Fibroblast of the conjunctiva (primary cell): ENCODE measurements around the gene TRAM2.
A peak's percentile ranks its signal among the peaks of the same experiment; 100 is the strongest.

Experiments
- DNase-seq: peaks from one replicate; pipeline ENCODE4 v3.0.0-alpha.2; 2010; ENCODE audit warnings: low read depth

TRAM2 gene

DNA sequence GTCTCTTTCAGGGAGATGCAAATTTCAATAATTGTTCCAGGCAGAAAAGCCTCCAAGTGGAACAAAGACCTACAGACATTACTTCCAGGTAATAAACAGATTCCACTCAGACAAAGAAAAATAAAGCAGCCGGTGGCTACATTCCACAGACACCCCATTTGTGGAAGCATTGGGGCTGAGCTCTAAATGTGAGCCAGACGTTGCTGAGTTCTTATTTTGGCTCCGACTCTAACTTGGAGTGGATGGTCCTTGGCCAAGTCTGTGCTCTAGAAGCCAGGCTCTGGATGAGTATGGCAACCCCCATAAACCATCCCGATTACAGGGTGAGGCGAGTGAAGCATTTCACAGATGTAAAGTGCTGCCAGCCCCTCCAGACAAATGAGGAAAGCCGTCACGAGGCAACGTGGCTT lies 6.6 kb downstream of the TRAM2 start:
- DNase-seq, result no peak

DNA sequence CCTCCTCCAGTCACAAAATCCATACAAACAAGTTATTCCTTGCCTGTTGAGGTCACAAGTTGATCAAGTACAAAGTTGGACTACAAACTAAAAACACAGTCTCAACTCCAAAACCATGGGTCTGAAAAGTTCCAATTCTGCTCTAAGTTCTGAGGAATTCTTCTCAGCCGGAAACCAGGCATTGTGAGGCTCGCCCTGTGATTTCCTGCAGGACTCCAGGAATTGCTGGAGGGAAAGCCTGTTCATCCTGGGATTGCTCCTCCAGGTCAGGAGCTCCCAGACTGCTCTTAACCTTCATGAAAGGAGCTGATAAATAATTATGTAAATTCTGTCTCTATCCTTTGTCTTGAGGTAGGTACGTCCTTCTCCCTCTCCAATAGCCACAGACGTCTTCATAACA lies 8.5 kb downstream of the TRAM2 start:
- no peak for DNase-seq

DNA sequence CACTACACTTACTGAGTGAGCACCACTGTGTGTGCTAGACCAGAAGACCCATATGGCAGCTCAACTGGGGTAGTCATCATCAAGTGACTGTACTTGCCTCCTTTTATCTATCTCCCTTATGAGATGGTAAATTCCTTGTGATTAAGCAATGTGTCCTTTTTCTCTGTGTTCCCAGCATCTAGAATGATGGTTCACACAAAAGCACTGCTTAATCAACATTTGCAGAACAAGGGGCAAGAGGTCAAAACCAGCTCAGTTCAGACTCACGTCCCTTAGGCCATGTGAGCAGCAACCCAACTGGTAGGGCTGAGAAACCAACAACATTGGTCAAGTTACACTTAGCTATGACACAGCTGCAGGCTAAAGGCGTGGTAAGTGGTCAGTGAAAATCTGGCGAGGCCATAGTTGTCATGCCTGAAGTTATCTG lies 10.0 kb downstream of the TRAM2 start:
- peak; percentile 48 for DNase-seq

DNA sequence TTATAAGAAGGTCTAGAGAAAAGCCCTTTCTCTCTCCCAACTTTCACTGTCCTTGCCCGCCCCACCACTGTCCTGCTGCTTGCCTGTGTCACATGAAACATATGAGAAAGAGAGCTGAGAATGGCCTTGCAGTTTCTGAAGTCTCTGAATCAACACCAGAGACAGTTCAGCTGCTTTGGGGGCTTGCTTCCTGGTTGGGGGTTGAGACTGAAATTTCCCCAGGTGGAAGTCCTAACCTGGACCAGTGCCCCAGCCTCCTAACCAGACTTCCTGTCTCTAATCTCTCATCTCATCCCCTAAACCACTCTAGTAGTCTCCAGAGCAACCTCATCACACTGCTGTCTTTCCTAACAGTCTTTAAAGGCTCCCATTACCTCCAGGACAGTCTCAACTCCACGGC lies 10.7 kb downstream of the TRAM2 start:
- DNase-seq, result no peak

DNA sequence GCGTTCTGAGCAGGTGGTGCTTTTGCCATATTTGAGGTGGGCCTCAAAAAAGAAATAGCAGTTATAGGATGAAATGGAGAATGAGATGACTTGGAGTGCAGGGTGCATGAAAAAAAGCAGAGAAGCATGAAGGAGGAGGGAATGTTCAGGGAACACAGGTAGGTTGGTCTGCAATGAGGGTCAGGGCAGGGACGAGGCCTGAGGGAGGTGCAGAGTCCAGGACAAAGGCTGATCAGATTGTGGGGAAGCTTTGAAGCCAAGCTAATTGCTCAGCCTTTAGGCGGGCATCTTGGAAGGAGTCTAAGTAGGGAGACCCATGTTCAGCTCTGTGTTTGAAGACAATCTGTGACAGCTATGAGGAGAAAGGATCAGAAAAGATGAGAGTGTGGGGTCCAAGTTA lies 12.0 kb downstream of the TRAM2 start:
- no peak for DNase-seq

DNA sequence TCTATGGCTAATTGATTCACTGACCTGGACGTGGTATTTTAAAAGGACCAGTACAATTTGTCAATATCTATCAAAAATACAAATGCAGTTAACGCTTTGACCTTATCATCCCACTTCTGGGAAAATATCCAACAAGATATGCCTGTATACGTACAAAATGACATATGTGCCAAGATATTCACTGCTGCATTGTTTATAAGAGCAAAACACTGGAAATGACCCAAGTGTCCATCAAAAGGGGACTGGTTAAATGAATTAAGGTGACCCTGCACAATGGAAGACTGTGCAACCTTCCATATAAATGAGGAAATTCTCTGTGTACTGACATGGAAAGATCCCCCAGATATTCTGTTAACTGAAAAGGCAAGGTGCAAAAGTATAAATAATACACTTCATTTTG lies 13.9 kb downstream of the TRAM2 start:
- no peak for DNase-seq

DNA sequence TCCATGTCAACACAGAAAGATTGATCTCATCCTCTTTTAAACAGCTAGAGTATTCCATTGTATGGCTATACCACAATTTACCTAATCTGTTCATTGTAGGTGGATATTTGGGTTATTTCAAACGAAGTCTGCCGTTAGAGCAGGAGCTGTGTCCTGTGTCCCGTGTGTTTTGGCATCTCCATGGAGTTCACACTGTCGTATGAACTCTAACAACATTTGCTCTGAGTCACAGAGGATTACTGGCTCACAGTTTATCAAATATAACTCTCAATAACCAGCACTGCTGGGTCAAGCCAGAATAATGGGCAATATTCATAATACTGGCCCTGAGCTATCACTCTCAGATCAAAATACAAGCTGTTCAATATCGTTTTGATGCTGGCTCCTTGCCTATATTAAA lies 16.4 kb downstream of the TRAM2 start:
- no peak for DNase-seq

DNA sequence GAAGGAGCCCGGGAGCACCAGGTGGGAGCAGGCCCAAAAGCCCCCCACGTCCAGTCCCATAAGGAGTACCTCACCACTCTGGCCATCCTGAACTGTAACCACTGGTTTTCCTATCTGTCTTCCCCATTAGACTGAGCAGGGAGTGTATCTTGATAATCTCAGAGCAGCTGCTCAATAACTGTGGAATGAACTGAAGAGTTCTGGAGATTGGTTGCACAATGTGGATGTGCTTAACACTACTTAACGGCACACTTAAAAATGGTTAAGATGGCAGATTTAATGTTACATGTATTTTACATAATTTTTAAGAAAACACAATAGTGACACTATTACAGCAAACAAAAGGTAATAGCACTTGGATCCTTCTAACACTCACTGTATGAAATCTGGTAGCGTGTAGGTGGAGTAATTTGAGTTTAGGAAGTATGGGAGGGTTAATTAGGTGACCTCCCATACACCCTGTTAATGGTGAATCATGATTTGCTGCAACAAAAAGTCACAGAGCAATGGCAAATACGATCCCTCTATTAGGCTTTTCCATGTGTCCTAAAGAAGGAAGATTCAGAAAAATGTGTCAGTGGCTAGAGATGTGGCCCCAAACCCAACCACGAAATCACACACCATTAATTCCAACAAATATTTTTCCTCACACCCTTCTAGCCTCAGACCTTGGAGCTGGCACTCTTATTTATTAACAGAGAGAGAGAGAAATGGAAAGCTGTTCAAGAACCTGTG lies 18.4 kb downstream of the TRAM2 start:
- no peak for DNase-seq

DNA sequence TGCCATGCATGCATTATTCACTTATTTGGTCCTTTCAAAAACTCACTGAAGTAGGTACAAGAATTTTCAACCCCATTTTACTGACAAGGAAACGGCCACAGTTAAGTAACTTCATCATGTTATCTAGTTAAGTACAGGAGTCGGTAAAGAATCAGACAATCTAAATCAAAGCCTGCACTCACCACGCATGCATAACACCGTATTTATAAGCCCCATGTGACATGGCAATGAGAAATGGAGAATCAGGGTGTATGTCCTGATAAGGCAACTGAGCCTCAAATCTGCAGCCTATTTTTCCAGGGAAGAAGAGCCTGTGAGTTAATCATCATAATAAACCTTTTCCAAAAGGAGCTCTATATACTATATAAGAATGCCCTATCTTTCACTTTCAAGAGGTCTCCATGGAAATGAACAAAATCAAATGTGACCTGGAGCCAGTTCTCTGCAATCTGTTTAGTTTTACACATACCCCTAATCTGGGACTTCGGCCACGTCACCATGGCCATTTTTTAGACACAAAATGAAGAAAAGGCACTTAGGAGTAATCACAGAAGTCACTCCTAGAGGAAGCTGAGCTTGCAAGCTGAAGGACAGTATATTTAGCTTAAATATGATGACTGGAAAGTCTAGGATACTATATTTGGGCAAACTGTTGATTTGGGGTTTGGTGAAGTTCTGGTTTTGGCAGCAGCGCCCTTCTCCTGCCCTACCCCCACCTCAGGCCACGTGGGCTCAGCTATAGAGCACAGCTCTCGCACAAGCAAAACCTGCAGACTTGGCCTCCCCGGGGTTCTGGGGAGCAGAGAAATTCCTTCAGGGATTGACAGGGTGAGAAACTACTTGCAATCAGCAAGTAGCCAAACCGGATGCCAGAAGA lies 19.2 kb downstream of the TRAM2 start:
- no peak for DNase-seq

DNA sequence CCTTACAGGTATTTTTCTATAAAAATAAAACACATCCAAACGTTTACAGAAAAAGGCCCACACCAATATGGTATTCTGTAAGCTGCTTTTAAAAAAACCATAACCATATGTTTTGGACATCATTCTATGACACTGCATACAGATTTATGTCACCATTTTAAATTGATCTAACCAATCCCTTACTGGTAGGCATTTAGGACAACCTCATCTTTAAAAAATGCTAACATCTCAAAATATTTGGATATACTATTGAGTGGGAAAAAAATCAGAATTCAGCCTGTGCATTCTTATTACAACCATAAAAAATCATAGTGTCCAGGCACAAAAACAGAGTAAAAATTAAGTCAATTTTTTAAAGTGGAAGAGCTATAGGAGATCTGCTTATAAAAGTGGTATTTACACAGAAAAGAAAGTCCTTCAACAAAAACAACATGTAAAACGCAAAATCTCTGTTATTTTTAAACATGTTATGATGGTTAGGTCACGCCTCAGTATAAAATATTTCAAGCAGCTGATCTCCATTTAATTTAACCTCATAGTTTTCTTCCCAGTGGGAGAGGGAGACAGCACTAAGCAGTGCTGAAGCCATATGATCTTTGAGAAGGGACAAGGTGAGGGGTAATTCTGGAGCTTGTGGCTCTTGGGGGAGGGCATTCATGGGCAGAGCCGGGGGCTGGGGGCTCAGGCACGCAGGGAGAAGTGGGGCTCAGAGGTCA lies 21.2 kb downstream of the TRAM2 start:
- DNase-seq, result no peak

DNA sequence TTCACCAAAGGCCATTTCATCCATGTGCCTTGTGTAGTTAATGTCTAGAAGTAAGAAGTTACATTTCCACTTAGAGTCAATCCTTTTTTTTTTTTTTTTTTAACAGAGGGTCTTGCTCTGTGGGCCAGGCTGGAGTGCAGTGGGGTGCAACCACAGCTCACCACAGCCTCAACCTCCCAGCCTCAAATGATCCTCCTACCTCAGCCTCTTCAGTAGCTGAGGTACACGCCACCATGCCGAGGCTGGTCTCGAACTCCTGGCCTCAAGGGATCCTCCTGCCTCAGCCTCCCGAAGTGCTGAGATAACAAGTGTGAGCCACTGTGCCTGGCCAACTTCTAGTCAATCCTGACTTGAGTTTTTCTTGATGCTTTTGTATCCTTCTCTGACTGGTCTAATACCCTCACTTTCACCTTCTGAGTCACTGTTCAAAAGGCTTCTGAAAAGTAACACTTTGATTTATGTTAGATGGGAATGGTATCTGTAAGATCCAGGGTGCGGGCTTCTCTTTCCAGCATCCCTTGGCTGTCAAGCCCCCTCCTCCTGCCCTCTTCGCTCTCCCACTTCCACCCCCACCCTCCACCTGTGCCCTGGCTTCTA lies 22.1 kb downstream of the TRAM2 start:
- DNase-seq, result no peak

DNA sequence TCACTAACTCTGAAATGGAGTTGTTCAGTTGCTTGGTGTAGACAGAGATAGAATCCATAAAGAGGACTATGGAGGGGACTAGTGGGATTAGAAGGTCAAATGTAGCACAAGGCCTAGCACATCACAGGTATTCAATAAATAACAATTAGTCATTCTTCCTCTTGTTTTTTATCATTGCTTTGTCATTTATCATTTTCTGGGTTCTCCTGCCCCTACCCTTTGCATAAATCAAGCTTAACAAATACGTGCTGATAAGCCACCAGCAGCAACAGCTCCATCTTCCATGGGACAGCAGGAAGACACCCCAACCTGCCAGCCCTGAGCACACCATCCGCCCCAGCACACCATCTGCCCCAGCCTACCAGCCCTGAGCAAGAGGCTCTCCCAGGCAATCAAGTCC lies 23.1 kb downstream of the TRAM2 start:
- no peak for DNase-seq

DNA sequence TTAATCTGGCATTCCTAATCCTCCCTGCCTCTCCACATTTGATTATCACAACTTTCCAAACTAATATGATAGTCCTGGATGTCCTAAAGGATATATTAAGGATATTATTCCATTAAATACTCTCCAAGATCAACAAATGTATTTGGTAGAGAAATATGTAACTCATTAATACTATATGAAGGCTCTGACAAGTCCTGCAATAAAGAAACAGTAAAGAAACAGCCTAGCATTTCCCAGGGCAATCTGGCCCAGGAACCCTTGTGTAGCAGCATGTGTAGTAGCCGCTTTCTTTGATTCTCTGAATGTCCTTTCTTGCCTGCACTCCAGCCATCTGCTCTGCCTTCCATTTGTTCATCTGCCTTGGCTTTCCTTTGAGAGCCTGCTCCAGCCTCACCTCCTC lies 23.7 kb downstream of the TRAM2 start:
- DNase-seq, result no peak

DNA sequence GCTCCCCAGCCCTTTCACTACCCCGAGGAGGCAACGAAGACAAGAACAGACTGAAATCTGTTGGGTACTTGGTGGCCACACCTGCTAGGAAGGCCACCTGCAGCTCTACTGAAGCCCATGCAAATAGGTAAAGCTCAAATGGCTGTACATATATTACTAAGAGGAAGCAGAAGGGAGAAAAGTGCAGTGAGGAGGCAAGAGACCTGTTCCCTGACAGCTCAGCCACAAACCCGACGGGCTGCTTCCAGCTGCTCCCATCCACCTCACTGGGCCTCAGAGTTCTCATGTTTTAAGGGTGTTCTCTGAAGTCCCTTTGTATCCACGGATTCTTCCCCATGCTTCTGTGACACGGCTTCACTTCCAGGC lies 24.6 kb downstream of the TRAM2 start:
- no peak for DNase-seq

DNA sequence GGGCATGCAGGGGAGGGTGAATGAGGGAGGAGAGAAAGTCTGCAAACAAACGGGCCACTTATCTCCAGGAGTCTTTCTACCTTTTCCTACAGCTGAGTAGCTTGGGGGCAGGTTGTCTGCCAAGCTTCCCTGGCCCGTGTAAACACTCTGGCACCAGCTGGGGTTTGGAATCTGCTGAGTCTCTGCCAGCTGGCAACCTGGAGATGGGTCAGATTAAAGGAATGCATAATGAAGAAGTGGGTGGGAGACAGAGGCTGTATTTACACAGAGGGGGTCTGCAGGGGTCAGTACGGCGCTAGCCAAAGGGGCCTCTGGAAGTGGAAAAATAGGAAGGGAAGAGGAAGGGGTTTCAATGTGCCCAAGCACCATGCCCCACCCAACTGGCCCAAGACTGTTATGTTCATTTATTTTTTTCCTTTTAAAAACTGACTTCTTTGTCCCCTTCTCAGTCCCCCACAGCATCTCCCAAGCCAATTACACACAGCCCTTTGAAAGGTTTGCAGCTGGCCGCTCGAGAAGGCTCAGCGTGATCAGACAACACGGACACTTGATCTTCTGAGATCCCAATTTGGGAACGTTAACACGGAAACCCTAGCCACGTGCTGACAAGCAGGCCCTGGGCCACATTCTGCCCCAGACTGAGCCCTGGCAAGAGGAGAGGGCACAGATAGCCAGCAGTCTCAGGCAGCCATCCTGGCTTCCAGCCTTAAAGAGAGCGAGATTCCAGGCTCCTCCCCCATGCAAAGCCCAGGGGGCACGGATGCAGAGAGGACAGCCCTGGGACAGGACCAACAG lies 25.2 kb downstream of the TRAM2 start:
- peak; percentile 60 for DNase-seq

DNA sequence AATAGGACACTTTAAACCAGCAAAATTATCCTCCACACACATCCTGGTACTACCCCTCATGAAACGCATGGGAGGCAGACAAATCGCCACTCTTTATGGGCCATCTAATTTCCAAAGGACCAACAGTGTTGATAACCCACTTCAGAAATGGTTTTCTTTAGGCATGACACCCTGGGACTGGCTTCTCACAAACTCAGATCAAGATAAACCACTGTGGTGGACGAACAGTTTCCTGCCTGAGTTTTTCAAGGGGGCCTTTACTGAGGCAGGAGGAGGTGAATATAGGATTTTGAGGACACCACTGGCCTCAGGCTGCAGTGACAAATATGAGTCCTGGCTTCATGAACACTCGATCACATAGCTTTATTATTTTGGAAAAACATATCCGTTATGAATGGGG lies 26.0 kb downstream of the TRAM2 start:
- no peak for DNase-seq

DNA sequence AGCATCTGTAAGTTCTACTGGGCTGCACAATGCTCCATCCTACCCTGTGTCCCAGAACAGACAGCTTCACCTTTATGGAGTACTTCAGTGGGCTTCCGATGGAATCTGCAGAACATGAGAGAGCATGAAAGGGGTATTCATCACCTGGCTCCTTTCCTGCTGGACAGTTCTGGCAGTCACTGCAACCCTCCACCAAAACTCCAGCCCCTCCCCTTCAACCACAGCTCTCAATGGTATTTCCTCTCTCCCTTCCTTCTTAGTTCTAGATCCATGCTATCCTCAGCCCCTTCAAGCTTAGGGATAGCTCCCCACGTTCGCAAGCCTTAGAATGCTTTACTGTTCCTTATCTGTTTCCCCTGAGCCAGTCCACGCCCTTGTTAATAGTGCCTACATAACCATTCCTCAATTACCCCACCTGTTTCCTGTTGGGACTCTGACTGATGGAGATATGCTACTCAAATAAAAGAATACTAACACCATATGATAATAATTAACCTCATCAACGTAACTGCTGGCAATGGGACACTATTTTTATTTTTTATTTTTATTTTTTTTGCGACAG lies 26.8 kb downstream of the TRAM2 start:
- no peak for DNase-seq

DNA sequence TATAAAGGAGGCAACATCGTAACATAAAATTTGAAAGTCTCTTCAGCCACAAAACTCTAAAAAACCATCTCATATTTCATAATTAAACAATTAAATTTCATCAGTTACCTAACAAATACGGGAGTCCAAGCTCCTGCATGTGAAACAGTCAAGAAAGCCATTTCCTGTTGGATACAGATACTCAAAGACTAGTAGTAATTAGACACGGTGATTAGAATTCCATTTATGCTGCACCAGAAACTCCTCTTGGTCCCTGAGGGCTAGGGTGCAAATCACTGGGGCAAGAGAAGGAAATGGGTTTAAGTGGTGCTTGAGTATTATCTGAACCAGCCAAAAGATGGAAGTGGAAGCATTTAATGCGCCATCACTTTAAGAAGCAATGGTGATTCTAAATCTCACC lies 27.4 kb downstream of the TRAM2 start:
- DNase-seq, result no peak

DNA sequence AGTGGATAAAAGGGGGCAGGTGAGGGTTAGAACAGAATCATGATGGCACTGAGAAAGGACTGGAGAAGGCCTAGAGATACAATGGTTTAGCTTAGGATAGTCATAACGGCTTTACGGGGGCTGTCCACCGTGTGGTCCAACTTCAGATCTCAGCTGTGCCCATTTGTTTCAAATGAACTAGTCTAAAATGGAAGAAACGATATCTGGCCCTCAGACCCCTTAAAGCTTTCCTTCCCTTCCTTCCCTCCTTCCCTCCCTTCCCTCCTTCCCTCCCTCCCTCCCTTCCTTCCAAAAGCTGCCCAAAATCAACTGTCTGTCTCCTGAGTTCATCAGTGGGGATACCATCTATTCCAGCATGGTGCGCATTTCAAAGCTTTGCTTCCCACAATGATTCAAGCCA lies 27.9 kb downstream of the TRAM2 start:
- DNase-seq, result no peak

DNA sequence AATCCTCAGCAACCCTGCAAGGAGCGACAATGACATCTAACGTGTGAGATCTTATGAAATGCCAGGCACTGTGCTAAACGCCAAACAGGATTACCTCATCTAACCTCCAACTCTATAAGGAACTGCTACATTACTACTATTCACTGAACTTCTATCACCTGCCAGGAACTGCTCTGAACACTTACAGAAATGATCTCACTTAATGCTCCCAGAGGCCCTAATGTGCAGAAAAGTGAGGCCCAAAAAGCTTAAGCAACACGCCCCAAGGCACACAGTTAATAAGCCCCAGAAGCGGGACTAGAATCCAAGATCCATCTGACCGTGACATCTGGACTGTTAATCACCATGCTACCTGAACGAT lies 28.5 kb downstream of the TRAM2 start:
- no peak for DNase-seq

DNA sequence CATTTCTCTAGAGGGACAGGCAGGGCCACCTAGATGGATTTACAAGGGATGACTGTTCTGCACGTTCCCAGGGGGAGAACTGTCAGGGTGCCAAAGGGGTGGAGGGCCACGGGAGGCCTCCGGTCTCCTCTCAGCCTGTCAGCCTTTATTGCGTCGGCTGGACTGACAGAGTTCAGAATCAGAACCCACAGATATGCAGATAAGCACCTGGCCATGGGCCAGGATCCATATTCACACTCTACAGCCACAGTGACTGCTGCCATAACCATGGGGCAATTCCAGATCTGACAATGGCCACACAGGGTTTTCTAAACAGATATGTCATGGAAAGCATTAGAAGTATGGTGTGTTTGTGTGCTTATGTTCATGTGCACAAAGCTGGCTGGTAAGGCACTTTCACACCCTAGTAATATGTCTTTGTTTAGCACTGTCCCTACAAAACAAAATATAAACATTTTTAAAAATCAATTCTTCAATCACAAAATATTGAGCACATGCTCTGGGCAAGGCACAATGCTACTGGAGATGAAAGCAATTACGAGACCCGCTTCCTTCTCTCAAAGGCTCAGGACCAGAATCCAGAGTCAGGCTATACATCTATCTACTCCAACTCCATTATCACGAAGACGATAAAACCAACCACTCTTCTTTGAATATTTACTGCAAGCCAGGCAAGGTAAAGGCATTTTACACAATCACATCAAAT lies 29.1 kb downstream of the TRAM2 start:
- no peak for DNase-seq
